HL-60 (cell line): ENCODE measurements around the gene BEND6.
"Not testable (repeated sequence)": the region's sequence is repeated elsewhere in the genome, so short reads cannot be mapped to it uniquely, and the experiment has no call there.

Experiments used
- DNase-seq, 2 experiments: peaks; one replicate each; pipeline ENCODE4 v3.0.0-alpha.2; 2010 to 2020; ENCODE audit warnings: low read depth in 1 of 2, low spot score in 1 of 2
- H3K27ac ChIP-seq: fragments of 250-450 bp; sonication (Bioruptor Pico); replicated peaks from 2 replicates; pipeline ENCODE4 v1.5.1; 2020; ENCODE audit warnings: mild to moderate bottlenecking, moderate library complexity
- H3K27me3 ChIP-seq: fragments of 250-450 bp; sonication (Bioruptor Pico); 2 replicates; pipeline ENCODE4 v1.5.1; 2021; ENCODE audit warnings: mild to moderate bottlenecking, moderate library complexity; ENCODE audit not compliant: insufficient read depth, poor library complexity, severe bottlenecking
- H3K4me3 ChIP-seq: replicated peaks from 2 replicates; pipeline ENCODE4 v1.5.1; 2011; ENCODE audit warnings: mild to moderate bottlenecking, control low read depth, low read length; ENCODE audit not compliant: insufficient read depth
- CTCF ChIP-seq: IDR thresholded peaks from one replicate; pipeline ENCODE4 v1.5.1; 2011; ENCODE audit warnings: low read length, control low read depth, inconsistent platforms; ENCODE audit not compliant: insufficient read depth
- GABPA ChIP-seq: IDR thresholded peaks from 2 replicates; pipeline ENCODE4 v1.6.1; 2012; ENCODE audit warnings: low read depth
- POLR2AphosphoS5 ChIP-seq: IDR thresholded peaks from 2 replicates; pipeline ENCODE4 v1.6.1; 2012; ENCODE audit warnings: low read depth
- SPI1 ChIP-seq: IDR thresholded peaks from 2 replicates; pipeline ENCODE4 v1.6.1; 2012; ENCODE audit warnings: low read depth, mild to moderate bottlenecking, borderline replicate concordance
- TF ChIP-seq, protein P1 (sequence below): IDR thresholded peaks from 2 replicates; pipeline ENCODE4 v1.6.1; 2012; ENCODE audit warnings: low read depth; ENCODE audit not compliant: insufficient replicate concordance

The BEND6 gene

DNA sequence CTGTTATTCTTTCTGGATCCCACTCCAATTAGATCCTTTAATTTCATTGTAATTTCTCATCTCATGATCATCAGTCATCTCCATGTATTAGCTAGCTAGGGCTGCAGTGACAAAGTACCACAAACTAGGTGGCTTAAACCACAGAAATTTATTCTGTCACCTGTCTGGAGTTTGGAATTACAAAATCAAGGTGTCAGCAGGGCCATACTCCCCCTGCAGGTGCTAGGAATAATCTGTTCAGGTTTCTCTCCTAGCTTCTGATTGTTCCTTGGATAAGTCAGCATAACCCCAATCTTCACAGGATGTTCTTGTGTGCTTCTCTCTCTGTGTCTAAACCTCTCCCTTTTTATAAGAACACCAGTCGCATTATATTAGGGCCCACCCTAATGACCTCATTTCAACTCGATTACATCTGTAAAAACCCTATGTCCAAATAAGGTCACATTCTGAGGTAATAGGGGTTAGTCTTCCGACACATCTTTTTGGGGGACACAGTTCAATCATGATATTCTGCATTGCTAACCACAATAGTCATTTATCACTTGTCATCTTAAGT is 40.5 kb downstream of the BEND6 start:
- DNase-seq = no peak
- Histone ChIP-seq H3K4me3 (no peak overlapping the region), H3K27me3 (no peaks in the 10 kb centered on the region), H3K27ac (no peak overlapping the region)
- no peak for TF ChIP-seq GABPA
- TF ChIP-seq CTCF = no peak
- TF ChIP-seq, protein P1, sequence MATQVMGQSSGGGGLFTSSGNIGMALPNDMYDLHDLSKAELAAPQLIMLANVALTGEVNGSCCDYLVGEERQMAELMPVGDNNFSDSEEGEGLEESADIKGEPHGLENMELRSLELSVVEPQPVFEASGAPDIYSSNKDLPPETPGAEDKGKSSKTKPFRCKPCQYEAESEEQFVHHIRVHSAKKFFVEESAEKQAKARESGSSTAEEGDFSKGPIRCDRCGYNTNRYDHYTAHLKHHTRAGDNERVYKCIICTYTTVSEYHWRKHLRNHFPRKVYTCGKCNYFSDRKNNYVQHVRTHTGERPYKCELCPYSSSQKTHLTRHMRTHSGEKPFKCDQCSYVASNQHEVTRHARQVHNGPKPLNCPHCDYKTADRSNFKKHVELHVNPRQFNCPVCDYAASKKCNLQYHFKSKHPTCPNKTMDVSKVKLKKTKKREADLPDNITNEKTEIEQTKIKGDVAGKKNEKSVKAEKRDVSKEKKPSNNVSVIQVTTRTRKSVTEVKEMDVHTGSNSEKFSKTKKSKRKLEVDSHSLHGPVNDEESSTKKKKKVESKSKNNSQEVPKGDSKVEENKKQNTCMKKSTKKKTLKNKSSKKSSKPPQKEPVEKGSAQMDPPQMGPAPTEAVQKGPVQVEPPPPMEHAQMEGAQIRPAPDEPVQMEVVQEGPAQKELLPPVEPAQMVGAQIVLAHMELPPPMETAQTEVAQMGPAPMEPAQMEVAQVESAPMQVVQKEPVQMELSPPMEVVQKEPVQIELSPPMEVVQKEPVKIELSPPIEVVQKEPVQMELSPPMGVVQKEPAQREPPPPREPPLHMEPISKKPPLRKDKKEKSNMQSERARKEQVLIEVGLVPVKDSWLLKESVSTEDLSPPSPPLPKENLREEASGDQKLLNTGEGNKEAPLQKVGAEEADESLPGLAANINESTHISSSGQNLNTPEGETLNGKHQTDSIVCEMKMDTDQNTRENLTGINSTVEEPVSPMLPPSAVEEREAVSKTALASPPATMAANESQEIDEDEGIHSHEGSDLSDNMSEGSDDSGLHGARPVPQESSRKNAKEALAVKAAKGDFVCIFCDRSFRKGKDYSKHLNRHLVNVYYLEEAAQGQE = no peak
- no peak for TF ChIP-seq SPI1
- no peak for TF ChIP-seq POLR2AphosphoS5

DNA sequence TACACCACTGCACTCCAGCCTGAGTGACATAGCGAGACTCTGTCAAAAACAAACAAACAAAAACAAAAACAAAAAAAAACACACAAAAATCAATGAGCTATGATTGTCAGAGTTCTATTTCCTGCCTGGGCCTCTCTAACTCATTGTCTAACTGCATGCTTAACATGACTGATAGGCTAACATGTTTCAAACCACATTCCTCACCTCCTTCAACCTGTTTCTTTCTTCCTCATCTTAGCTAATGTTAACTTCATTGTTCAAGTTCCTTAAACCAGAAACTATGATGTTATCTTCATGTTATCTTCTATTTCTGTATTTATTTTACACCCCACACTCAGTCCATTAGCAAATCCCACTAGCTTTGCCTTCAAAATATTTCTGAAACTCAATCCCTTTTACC is 41.5 kb downstream of the BEND6 start:
- no peak for DNase-seq
- no peak for TF ChIP-seq CTCF
- no peak for TF ChIP-seq SPI1
- no peak for TF ChIP-seq POLR2AphosphoS5
- no peak for TF ChIP-seq GABPA
- TF ChIP-seq, protein P1 = no peak
- Histone ChIP-seq H3K4me3 (no peak overlapping the region), H3K27me3 (no peaks in the 10 kb centered on the region), H3K27ac (no peak overlapping the region)

GRCh38 chr6:56999049-56999448 is 44.1 kb downstream of the BEND6 start:
- no peak for DNase-seq

GRCh38 chr6:56999748-57000147 is 44.8 kb downstream of the BEND6 start:
- H3K4me3 ChIP-seq, H3K27me3 ChIP-seq, DNase-seq, H3K27ac ChIP-seq: not testable (repeated sequence)

More at GRCh38 chr6:56999049-56999448, 44.1 kb downstream of the BEND6 start:
- Histone ChIP-seq H3K27ac (no peak overlapping the region), H3K27me3 (no peaks in the 10 kb centered on the region), H3K4me3 (no peak overlapping the region)
- TF ChIP-seq POLR2AphosphoS5 = no peak
- no peak for TF ChIP-seq CTCF
